Mucosa of gallbladder (tissue), 1 donor: ENCODE measurements around the gene ARID1B. TPM values are rescaled to one million over a fixed set of nuclear protein-coding genes. Genes with fewer than 3 reads are reported as not detected.

Source experiments
- DNase-seq: peaks from one replicate; pipeline ENCODE4 v3.0.0-alpha.2; 2020; ENCODE audit warnings: low spot score
- total RNA-seq: library from RNA; stranded (reverse); gene quantifications from one replicate; pipeline ENCODE4 v1.2.1, GENCODE V29; 2021
- donor health status: DM: no; HTN: no; CAD: no.

ARID1B gene
- total RNA-seq, 1 donor from 2014 or later, result 101 TPM

GRCh38 chr6:157050537-157051265 lies 273.5 kb downstream of the ARID1B start:
- no peak for DNase-seq

GRCh38 chr6:157054531-157054979 lies 277.4 kb downstream of the ARID1B start:
- no peak for DNase-seq

- DNase-seq, result no peak
Measured at GRCh38 chr6:157055863-157056262, 278.7 kb downstream of the ARID1B start.

GRCh38 chr6:157056275-157056674 lies 279.1 kb downstream of the ARID1B start:
- no peak for DNase-seq

GRCh38 chr6:157058574-157058973 lies 281.4 kb downstream of the ARID1B start:
- no peak for DNase-seq

- DNase-seq, result no peak
Measured at GRCh38 chr6:157059781-157060180, 282.6 kb downstream of the ARID1B start.

- no peak for DNase-seq
Measured at GRCh38 chr6:157060440-157060952, 283.3 kb downstream of the ARID1B start.

- no peak for DNase-seq
Measured at GRCh38 chr6:157061770-157062594, 284.8 kb downstream of the ARID1B start.

- no peak for DNase-seq
Measured at GRCh38 chr6:157063176-157063905, 286.2 kb downstream of the ARID1B start.

- DNase-seq, result no peak
Measured at GRCh38 chr6:157063923-157064322, 286.7 kb downstream of the ARID1B start.

GRCh38 chr6:157064502-157064901 lies 287.3 kb downstream of the ARID1B start:
- no peak for DNase-seq

GRCh38 chr6:157065366-157065765 lies 288.2 kb downstream of the ARID1B start:
- DNase-seq, result no peak

- no peak for DNase-seq
Measured at GRCh38 chr6:157066781-157067491, 289.8 kb downstream of the ARID1B start.

- DNase-seq, result no peak
Measured at GRCh38 chr6:157067507-157067906, 290.3 kb downstream of the ARID1B start.

- DNase-seq, result no peak
Measured at GRCh38 chr6:157068691-157069324, 291.6 kb downstream of the ARID1B start.

- no peak for DNase-seq
Measured at GRCh38 chr6:157069585-157069984, 292.4 kb downstream of the ARID1B start.

GRCh38 chr6:157070403-157071107 lies 293.4 kb downstream of the ARID1B start:
- DNase-seq, result no peak

- no peak for DNase-seq
Measured at GRCh38 chr6:157072128-157072527, 294.9 kb downstream of the ARID1B start.

GRCh38 chr6:157073596-157073995 lies 296.4 kb downstream of the ARID1B start:
- DNase-seq, result no peak

- no peak for DNase-seq
Measured at GRCh38 chr6:157074969-157075368, 297.8 kb downstream of the ARID1B start.
